ENCODE results near the gene TAGLN3.

Gene TAGLN3

DNA sequence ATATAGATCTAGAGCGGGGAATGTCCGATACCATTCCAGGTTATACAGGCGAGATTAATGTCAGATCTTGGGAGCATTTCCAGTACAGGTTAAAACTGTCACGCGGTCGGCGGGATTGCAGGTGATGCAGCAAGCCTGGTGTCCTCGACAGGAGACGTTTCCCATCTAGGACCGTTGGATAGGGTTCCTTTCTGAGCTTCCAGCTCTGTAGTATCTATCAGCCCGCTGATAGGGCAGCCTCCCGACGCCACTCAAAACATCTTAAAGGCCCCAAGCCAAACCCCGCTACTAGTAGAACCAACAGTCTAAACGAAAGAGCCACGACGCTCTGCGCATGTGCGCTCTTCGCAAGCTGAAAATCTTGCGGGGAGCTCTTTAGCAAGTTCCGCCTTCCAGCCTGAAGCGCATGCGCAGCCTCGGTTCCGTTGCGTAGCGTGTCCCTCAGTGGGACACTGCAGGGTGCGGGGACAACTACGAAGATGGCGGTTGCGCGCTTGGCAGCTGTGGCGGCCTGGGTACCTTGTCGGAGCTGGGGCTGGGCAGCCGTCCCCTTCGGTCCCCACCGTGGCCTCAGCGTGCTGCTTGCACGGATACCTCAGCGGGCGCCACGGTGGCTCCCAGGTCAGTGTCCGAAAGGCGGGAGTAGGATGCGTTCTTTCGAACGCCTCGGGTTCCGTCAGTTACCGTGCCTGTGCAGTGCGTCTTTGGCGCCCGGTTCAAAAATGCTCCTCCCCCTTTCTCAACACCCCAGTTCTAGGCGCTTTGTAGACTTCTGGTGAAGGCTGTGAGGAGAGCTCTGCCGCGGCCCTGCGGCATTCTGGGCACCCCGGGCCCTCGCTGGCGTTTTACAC, 19.9 kb upstream of the TAGLN3 start, which contains the start of gene ABHD10:
Gene ABHD10, plus strand, starts transcription at position 444 of the 851 bp plus-strand sequence. Its CDS starts 36 bp downstream, at position 480.
- DNase-seq (ENCODE audit: low read depth), result peak; percentile 97

DNA sequence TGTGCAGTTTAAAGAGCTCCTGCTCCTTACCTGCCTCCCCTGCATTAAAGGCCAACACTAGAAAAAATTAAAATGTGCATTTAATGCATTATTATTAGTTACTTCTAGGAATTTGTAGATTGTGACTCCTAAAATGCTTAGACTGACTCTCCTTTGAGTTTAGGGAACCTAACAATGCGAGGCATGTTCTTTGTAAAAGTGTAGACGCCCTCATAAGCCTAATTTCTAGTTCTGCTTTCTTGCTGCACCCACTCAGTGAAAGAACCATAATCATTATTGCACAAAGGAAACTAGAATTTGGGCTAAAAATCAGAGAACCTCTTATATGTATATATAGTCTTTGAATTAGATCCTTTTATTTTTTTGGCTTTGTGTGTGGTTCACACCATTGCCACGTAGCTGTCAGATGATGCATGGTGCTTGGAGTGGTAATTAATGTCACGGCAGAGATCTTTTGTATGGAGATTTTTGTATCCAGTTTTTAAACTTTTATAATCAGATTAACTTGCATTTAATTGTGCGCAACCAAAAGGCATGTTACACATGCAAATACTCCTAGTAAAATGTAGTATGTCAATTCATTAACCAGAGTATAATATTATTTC, 19.2 kb upstream of the TAGLN3 start:
- no peak for DNase-seq (ENCODE audit: low read depth)

DNA sequence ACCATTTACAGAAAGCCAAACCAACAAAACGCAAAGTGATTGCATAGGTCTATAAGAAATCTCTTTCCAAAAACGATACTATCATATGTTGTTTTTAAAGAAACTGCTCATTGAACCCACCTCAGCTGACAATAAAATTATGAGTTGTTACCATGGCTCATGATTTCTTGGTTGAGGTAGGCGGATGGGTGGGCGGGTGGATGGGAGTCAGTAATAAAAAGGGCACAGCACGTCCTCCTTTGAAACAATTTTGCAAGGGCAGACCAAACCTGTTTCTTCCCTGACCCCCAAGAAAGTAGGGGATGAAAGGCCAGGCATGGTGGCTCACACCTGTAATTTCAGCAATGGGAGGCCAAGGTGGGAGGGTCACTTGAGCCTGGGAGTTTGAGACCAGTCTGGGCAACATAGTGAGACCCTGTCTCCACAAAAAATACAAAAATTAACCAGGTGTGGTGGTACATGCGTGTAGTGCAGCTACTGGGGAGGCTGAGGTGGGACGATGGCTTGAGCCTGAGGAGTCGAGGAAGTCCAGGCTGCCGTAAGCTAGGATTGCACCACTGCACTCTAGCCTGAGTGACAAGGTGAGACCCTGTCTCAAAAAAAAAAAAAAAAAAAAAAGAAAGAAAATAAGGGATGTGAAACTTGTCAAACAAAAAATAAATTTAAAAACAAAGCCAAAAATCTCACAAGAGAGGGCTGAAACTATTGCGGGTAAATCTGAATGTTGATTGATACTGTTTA, 17.8 kb upstream of the TAGLN3 start:
- DNase-seq (ENCODE audit: low read depth), result no peak

DNA sequence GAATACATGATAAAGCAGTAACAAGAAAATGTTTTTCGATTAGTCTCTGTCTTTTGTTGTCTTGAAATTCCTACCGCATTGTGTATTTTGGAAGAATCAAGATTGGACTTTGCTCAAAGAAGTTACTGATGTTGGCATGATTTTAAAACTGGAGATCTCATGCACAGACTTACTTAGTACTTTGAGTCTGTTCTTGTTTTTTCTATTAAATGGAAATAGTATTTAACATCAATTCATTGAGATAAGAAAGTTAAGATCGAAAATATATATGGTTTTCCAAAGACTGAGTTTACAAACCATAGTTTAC, 17.3 kb upstream of the TAGLN3 start:
- no peak for DNase-seq (ENCODE audit: low read depth)

DNA sequence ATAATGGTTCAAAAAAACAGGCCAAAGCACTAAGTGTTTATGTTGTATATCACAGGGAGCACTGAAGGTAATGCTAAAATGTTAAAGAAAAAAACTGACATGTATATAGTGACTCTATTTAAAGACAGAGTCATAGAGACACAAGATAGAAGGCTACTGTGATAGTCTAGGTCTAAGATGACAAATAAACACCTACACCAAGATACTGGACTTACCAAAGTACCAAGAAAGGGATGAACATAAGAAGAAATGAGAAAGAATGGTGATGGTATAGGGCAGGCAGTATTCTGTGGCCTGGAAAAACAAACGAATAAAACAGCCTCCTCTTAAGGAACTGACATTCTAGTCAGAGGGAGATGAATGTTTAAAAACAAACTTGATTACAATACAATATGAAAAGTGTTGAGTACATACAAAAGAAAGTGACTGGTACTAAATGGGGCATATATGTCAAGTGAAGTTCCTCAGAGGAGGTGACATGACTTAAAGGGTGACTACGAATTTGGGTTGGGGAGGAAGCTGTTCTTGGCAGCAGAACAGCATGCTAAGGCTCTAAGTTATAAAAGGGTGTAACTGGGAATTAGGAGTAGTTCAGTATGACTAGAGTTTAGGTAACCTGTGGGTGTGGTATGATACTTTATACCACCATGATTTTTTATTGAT, 14.0 kb upstream of the TAGLN3 start:
- DNase-seq (ENCODE audit: low read depth), result no peak

DNA sequence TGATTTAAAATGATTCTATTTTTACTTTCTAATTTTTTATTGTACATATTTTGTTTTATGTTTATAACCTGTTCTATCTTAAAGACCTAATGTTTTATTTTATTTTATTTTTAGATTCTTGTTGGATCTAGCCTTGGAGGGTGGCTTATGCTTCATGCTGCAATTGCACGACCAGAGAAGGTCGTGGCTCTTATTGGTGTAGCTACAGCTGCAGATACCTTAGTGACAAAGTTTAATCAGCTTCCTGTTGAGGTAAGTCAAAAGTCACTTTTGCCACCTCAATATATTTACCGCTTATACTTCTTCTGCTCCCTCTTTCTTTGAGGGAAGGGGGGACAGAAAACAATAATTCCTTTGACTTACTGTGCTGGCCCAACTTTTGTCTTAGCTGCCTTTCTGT, 11.9 kb upstream of the TAGLN3 start:
- no peak for DNase-seq (ENCODE audit: low read depth)

DNA sequence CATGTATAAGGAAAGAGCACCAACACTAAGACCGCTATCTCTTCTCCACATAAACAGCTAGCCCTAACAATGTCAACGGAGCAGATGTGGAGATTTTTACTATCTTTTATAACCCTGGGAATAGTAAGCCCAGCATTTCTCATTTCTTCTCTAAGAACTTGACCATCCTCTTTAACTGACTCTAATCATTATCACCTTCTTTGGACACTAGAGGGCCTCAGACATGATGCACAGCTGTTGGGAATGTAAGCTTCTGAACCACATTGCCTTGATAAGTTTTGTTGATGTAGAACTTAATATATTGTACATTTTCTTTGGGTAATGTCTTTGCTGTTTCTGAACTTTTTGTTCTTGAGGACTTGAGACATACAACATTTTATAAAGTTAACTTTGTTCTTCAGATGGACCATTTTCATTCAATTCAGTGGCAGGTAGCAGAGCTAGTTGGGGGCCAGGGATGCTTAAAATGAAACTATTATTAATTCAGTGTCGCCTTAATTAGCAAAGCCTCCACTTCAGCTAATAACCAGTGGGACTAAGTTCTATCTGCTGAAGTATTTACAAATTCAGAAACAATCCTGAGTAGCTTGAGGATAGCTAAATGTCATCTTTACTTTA, 9.6 kb upstream of the TAGLN3 start:
- no peak for DNase-seq (ENCODE audit: low read depth)

DNA sequence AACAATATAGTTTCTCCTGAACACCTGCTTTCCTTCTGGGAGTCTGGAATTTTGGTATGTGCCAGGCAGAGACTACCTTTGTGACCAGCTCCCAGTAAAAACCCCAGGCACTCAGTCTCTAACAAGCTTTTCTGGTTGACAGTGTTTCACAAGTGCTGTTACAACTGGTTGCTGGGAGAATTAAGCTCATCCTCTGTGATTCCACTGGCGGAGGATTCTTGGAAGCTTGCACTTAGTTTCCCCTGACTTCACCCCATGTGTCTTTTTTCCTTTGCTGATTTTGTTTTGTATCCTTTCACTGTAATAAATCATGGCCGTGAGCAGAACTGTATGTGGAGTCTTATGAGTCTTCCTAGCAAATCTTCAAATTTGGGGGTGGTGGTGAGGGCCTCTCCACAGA, 5.7 kb upstream of the TAGLN3 start:
- no peak for DNase-seq (ENCODE audit: low read depth)

DNA sequence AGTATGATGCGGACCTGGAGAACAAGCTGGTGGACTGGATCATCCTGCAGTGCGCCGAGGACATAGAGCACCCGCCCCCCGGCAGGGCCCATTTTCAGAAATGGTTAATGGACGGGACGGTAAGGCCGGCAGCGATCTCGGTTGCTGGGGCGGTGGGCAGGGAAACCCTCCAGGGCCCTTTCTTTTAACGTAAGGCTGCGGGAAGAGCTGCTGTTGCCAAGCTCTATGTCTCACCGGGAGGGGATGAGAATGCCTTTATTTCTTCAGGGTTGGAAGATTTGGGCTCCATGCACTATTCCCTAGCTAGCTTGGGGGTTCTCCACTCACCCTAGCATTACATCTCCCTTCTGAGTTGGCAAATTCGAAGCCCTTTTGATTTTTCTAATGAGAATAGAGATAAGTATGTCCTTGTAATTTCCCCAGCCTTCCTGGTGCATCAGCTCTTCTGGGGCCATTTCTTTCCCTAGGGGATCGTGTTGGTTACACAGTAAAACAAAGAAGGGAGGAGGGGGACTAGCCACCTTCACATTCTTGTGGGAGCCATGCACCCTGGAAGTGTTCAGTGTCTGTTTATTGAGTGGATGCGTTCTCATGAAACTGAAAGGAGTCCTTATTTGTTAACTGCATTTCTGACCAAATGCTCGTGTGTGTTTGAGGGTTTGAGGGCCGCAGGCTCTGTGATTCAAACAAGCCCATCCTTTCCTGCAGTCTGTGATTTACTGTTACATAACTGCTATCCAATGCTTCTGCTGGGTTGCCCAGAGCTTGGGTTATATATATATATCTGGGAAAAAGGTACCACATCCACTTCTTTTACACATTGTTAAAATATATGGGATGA, 982 bp downstream of the TAGLN3 start:
- DNase-seq (ENCODE audit: low read depth), result no peak

DNA sequence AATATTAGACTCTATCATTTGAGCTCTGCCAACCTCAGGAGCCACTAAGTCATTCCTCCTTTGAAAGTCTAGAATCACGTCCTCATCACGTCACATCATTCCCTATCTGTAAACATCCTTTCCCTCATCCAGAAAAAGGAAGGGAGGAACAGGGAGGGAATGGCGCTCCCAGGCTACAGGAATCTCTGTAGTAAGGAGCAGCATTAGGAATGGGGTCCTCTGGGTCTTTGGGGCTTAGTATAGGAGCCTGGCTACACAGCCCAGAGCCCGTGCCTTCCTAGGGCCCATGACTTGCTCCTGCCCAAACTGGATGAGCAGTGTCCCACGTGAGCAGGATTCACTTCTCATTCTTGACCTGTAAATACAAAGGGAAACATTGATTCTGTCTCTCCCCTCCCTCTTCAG, 1.6 kb downstream of the TAGLN3 start:
- DNase-seq (ENCODE audit: low read depth), result no peak

DNA sequence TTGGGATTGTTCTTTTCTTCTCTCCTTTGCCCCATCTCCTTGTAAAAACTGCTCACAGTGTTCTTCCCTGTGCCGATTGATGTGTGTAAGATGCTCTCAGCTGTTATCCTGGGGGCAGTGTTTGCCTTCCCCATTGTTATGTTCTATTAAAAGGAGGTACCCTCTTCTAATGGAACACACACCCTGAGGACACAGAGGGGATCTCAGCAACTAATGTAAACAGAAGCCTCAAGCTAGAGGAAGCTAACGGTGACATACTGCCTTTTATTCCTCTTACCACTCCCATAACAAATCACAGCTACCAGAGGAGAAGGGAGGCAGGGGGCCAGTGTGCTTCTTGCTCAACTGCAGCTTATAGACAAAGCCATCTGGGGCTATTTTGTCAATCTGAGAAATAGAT, 2.2 kb downstream of the TAGLN3 start:
- no peak for DNase-seq (ENCODE audit: low read depth)

DNA sequence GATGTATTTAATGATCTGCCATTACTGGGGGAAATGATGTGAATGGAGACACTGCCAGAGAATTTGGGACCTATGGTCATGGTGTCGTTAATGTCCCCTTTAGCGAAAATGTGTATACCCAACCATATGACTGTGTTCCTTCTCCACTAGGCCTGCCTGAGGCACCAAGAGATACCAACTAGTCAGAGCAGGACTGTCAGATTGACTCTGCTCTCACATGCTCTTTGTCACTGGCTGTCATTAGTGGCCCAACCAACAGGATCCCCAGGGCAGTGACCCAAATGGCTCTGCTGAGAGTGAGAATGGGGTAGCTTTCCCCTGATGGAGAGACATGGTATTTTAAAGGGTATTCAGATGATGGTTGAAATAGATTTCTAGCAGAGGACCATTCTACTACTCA, 2.8 kb downstream of the TAGLN3 start:
- no peak for DNase-seq (ENCODE audit: low read depth)

DNA sequence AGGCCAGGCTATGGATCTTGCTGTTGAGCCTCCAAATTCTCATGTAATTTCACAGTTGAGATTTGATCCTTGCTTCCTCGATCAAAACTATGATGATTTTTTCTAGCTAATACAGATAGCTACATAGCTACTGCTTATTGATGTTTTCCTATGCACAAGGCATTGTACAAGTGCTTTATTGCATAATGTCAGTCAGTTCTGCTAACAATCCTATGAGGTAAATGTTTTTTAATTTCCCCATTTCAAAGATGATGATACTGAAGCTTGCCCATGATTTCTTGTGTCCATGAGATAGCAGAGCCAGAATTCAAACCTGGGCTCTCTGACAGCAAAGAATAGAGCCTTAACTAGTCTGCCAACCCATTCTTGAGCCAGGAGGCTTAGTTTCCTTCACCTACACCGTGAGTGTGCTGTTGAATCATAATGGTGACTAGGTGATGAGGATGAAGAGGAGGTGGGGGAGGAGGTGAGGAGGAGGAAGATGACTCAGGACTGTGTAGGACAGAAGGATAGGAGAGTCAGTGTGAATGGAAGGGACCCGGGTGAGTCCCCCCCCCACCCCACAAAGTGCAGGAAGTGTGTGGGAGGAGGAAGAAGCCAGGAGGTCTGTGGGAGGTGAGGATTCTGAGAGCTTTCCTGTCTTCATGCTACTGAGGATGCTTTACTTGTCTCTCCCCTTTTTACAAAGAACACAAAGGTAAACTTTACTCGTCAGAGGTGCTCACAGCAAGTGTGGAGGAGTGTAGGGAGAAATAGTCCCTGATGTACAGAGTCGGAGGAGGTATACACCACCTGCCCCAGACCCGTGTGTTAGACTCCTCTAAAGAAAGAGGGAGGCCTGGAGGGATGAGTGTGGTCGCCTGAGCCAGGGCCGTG, 3.6 kb downstream of the TAGLN3 start:
- no peak for DNase-seq (ENCODE audit: low read depth)

DNA sequence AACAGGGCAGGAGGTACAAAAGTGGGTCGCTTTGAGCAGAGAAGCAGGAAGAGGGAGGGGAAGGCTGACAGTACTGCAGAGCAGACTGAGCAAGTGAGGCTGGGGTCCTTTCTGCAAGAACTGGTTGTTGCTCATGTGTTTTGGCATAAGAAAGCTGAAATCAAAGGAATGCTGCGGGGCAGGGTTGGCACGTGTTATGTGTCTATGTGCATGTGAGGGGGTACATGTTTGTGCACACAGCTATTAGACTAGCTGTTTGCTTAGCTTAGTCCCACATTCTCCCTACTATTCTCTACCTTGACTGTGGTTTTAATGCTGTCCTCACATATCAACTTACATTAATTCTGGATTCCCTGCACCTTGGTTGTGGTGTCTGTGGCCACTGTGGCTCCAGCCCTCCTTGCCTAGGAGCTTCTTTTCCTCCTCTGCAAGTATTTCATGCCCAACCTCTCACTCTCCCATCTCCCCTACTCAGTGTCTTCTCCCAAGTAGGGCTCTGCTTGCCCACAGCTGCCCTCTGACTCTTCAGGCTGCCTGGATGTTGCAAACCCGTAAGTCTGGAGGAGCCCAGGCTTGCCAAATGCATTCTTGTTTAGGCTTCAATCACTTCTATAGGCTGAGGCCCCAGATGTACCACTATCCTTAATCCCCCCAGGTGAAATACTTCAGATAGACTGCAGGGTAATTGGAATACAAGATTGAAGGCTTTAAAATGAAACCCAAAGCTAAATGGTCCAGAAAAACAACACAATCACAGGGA, 4.8 kb downstream of the TAGLN3 start:
- no peak for DNase-seq (ENCODE audit: low read depth)

DNA sequence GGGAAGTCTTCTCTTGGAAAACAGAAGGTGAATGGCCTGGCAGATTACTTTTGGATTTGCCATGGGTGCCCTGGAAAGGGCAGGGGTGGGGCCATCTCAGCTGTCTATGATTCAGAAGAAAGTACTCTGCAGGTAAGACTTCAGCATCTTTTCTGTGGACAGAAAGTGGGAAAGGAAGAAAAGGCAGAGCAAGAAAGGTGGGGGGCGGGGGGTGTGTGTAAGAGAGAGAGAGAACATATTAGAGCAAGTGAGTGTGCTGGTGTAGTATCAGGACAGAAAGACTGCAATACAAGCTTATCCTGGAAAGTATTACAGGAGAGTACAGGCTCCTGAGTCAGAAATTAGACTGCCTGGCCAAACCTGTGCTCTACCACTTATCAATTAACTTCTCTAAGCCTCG, 5.5 kb downstream of the TAGLN3 start:
- no peak for DNase-seq (ENCODE audit: low read depth)

DNA sequence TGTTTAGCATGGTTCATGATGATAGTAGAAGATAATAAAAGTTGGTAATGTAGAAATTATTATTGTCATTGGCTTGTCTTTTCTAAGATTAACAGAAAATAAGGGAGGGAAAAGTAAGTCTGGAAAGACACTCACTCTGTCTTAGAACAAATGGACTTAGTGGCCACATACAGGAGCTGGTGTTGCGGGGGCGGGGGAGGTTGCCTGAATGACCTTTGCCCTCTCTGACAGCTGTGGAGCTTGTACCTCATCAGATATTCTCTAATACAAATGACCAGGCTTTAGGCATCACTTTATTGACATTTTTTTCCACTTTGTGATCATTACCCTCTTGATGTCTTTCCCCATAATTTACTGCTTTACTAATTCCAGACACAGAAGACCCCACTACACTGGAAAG, 5.9 kb downstream of the TAGLN3 start:
- DNase-seq (ENCODE audit: low read depth), result no peak

DNA sequence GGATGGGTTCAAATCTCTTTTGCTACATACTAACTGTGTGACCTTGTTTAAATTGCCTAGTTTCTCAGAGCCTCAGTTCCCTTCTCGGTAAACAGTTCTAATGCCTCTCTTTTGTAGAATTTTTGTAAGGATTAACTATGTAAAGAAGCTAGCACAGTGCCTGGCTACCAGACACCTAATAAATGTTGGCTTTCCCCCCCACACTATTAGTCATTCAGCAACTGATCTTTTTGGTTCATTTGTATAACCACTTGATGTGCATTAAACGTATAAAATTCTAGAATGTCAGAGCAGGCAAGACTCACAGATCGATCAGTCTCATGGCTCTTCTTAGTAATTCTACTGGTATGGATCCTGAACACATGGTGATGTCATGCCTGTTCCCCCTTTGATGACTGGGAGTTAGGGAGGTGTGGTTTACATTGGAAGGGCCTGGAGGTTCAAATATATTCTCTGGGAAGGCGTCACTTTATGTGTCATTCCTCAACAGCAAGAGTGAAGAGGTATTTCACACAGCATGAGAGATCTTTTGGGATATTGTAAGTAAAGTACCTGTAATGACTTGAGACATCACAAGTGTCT, 6.5 kb downstream of the TAGLN3 start:
- no peak for DNase-seq (ENCODE audit: low read depth)

DNA sequence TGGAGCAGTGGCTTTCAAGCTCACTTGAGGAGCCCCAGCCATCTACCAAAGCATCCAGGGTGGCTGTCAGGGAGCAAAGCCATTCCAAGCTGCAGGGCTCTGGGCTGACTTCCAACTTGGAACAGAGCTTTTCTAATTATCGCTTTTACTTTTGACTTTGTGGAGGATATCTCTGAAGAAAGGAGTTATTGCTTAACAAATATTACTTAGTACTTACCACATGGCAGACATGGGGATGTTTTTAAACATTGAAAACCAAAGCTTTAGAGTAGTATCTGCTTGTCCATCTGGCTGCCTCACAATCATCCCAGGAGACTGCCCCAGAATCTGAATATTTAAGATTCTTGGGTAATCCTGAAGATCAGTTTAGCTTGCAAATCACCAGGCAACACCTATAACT, 8.9 kb downstream of the TAGLN3 start:
- DNase-seq (ENCODE audit: low read depth), result no peak

DNA sequence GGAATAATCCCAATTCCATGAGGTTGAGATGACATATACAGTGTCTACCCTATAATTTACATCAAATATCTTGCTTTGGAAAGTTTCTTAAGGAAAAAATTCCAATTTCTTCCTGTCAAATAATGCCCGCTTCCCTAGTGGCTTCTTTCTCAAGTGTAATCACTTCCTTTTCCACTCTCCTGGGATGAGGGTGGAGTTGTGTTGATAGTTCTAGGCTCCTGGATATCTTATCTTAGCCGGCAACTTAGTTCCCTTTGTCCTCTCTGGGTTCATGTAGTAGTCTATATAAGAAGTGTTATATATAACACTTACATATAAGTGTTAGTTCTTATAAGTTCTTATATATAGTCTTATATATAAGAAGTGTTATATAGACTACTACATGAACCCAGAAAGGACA, 10.9 kb downstream of the TAGLN3 start:
- no peak for DNase-seq (ENCODE audit: low read depth)

Measured in activated T-cell treated with anti-CD3 and anti-CD28 coated beads for 1 hour (primary cell).